Vagina (tissue), 2 donors: Measurements from ENCODE around the gene PEX5L.

Source experiments
- CTCF ChIP-seq, 3 experiments: fragments of 450-650 bp in 2 of 3; fragments of 200-600 bp in 1 of 3; sonication (generic) in 1 of 3; IDR thresholded peaks; one replicate each; pipeline ENCODE4 v1.5.1; 2017 to 2019; ENCODE audit warnings: antibody characterized with exemption in 3 of 3, mild to moderate bottlenecking in 2 of 3, moderate library complexity in 2 of 3
- POLR2A ChIP-seq, 2 donors: fragments of 450-650 bp; IDR thresholded peaks; one replicate each; pipeline ENCODE4 v1.6.1; 2017; ENCODE audit warnings: antibody characterized with exemption in 2 of 2, mild to moderate bottlenecking in 2 of 2, moderate library complexity in 2 of 2
- POLR2AphosphoS5 ChIP-seq, 2 donors: sonication (generic); formaldehyde crosslinking; IDR thresholded peaks; one replicate each; pipeline ENCODE4 v1.9.0; 2017; ENCODE audit warnings: antibody characterized with exemption in 2 of 2, mild to moderate bottlenecking in 2 of 2, low read depth in 1 of 2; ENCODE audit not compliant: insufficient read depth in 1 of 2

- TF ChIP-seq CTCF (IDR thresholded peaks at IDR 0.05): no peak
- TF ChIP-seq POLR2A (IDR thresholded peaks at IDR 0.05): no peak
- TF ChIP-seq POLR2AphosphoS5 (IDR thresholded peaks at IDR 0.05; ENCODE audit: insufficient read depth in 1 of 2, low read depth in 1 of 2): no peak
Observed at GRCh38 chr3:179942553-179943075, 94.1 kb downstream of the PEX5L start.
